ENCODE results near the gene SLC16A8. TPM values are rescaled to one million over a fixed set of nuclear protein-coding genes. Genes with fewer than 3 reads are reported as not detected.

SLC16A8 gene
- total RNA-seq, 1 experiment from 2014 or later = 1.1 TPM

DNA sequence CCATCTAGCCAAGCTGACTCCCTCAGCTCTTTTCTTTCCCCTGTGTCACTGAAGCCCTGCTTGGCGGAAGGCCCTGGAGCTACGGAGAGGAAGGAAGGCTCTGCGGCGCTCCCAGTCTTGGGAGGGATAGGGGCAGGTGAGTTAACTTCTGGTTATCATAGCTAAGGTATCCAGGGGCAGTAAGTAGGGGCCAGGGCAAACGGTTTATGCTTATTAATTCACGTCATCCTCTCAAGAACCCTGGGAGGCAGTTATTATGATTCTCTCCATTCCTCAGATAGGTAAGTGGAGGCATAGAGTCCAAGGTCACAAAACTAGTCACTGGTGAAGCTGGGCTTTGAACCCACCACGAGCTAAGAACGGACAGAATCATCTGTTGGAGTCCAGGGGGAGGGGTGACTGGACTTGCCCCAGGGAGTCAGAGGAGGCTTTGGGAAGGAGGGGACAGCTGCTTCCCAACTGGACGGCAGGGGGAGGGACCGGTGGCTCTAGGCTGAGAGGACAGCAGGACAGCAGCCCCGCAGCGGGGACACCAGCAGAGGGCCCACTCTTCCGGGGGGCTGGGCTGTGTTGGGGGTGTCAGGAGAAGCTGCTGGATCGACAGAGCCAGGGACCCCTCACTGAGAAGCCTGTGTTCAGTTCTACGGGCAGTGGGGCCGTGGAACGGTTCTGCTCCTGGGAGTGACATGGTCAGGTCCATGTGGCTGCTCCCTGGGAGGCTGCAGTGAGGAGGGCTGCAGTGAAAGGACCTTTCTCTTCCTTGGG lies 23.0 kb upstream of the SLC16A8 start:
- no peak for DNase-seq
- H2BK120ac ChIP-seq (ENCODE audit: low read depth, low read length, poor library complexity, severe bottlenecking) = no peak overlapping the region
- H3K79me2 ChIP-seq (ENCODE audit: insufficient read depth, low read length) = no peaks in the 10 kb centered on the region
- H4K8ac ChIP-seq (replicated peaks; ENCODE audit: insufficient read length, low read depth, low read length) = no peak overlapping the region
- H3K27ac ChIP-seq (ENCODE audit: insufficient read length, low read depth, low read length) = no peak overlapping the region
- H2BK5ac ChIP-seq (ENCODE audit: insufficient read length, low read length) = no peak overlapping the region
- H4K91ac ChIP-seq (ENCODE audit: insufficient read length, low read depth, low read length) = no peak overlapping the region
- no peaks in the 10 kb centered on the region for H3K9me3 ChIP-seq (ENCODE audit: control insufficient read depth, low read depth, low read length)
- no peak overlapping the region for H2BK12ac ChIP-seq (ENCODE audit: insufficient read length, low read depth, low read length)
- H2AK5ac ChIP-seq (ENCODE audit: insufficient read length, low read length) = no peak overlapping the region
- no peak overlapping the region for H4K5ac ChIP-seq (ENCODE audit: insufficient read length, low read depth, low read length)
- no peaks in the 10 kb centered on the region for H3K23me2 ChIP-seq (ENCODE audit: insufficient read length, low read depth, low read length, poor library complexity, severe bottlenecking)
- no CpG with 5 or more reads among the region's 17 CpGs for WGBS (ENCODE audit: extremely low coverage, insufficient read length, low lambda C conversion rate)
- no peaks in the 10 kb centered on the region for H4K20me1 ChIP-seq (ENCODE audit: control insufficient read depth, insufficient read depth, insufficient read length)
- Mint-ChIP-seq H3K36me3 (ENCODE audit: insufficient read depth in 1 of 3, low read depth in 3 of 3) (no peaks in the 10 kb centered on the region), H3K4me3 (no peak overlapping the region), H3K9me3 (peaks cover 0 to 3% of the 10 kb centered on the region in 2 experiments; a peak in 1 of 5 replicates), H3K27me3 (ENCODE audit: low read depth) (no peaks in the 10 kb centered on the region; the same call in 1 of the 2 replicates), H3K27ac (peak overlapping the region in 2 of 3 experiments; percentile 44 to 87; a peak in 2 of 7 replicates), H3K4me1 (peaks cover 0 to 7% of the 10 kb centered on the region in 2 experiments; a peak in 2 of 4 replicates)
- H3K79me1 ChIP-seq (ENCODE audit: insufficient read depth, low read depth, low read length, poor library complexity, severe bottlenecking) = no peaks in the 10 kb centered on the region
- no peak overlapping the region for H3T11ph ChIP-seq (ENCODE audit: low read length)
- H3K4me2 ChIP-seq (ENCODE audit: insufficient read depth, insufficient read length, low read length) = no peak overlapping the region
- TF ChIP-seq, protein P1, sequence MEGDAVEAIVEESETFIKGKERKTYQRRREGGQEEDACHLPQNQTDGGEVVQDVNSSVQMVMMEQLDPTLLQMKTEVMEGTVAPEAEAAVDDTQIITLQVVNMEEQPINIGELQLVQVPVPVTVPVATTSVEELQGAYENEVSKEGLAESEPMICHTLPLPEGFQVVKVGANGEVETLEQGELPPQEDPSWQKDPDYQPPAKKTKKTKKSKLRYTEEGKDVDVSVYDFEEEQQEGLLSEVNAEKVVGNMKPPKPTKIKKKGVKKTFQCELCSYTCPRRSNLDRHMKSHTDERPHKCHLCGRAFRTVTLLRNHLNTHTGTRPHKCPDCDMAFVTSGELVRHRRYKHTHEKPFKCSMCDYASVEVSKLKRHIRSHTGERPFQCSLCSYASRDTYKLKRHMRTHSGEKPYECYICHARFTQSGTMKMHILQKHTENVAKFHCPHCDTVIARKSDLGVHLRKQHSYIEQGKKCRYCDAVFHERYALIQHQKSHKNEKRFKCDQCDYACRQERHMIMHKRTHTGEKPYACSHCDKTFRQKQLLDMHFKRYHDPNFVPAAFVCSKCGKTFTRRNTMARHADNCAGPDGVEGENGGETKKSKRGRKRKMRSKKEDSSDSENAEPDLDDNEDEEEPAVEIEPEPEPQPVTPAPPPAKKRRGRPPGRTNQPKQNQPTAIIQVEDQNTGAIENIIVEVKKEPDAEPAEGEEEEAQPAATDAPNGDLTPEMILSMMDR (conservative IDR thresholded peaks at IDR 0.05) = no peak
- H3K27me3 ChIP-seq (ENCODE audit: insufficient read depth, low read length) = no peaks in the 10 kb centered on the region
- no peak overlapping the region for H3K56ac ChIP-seq (ENCODE audit: insufficient read length, low read depth, low read length)
- no peaks in the 10 kb centered on the region for H3K4me1 ChIP-seq (ENCODE audit: insufficient read depth, low read length)
- no peak overlapping the region for H3K18ac ChIP-seq (ENCODE audit: insufficient read length, low read depth, low read length)
- no peak overlapping the region for H2BK15ac ChIP-seq (ENCODE audit: low read depth, low read length)
- no peak overlapping the region for H3K23ac ChIP-seq (ENCODE audit: insufficient read length, low read depth, low read length)
- no peak overlapping the region for H3K4ac ChIP-seq (ENCODE audit: low read depth, low read length)
- H3K14ac ChIP-seq (ENCODE audit: insufficient read depth, low read length) = no peak overlapping the region
- no peak overlapping the region for H2BK20ac ChIP-seq (ENCODE audit: low read depth, low read length, poor library complexity, severe bottlenecking)
- H3K9ac ChIP-seq (ENCODE audit: extremely low read depth, insufficient read length, low read length) = no peak overlapping the region
- H2AFZ ChIP-seq (ENCODE audit: low read length) = no peak overlapping the region
